Ascending aorta (tissue), 2 donors: ENCODE results near the gene SEL1L2. TPM values are rescaled to one million over a fixed set of nuclear protein-coding genes. Genes with fewer than 3 reads are reported as not detected.

ENCODE experiments used
- DNase-seq, 2 donors: peaks; one replicate each; pipeline ENCODE4 v3.0.0-alpha.2; 2019; ENCODE audit warnings: low spot score in 2 of 2
- H3K27ac ChIP-seq, 2 donors: fragments of 200-600 bp; sonication (generic); one replicate each; pipeline ENCODE4 v1.5.1; 2016 to 2017; ENCODE audit warnings: mild to moderate bottlenecking in 1 of 2
- H3K27me3 ChIP-seq: fragments of 200-600 bp; sonication (generic); one replicate; pipeline ENCODE4 v1.5.1; 2017
- H3K36me3 ChIP-seq, 2 donors: fragments of 200-600 bp; sonication (generic); one replicate each; pipeline ENCODE4 v1.5.1; 2016
- H3K4me1 ChIP-seq, 2 donors: fragments of 200-600 bp; sonication (generic); one replicate each; pipeline ENCODE4 v1.5.1; 2016 to 2017; ENCODE audit warnings: mild to moderate bottlenecking in 1 of 2
- H3K4me3 ChIP-seq, 2 donors: fragments of 200-600 bp; sonication (generic); one replicate each; pipeline ENCODE4 v1.5.1; 2016 to 2017; ENCODE audit warnings: mild to moderate bottlenecking in 1 of 2
- H3K9me3 ChIP-seq, 2 donors: fragments of 200-600 bp; sonication (generic); one replicate each; pipeline ENCODE4 v1.5.1; 2016
- intact Hi-C: fragments of 100-400 bp; cut with DNase I; formaldehyde crosslinking; loops from one replicate; pipeline ENCODE4 v1.15.1; 2023
- total RNA-seq: library from RNA; depleted of rRNA; stranded (reverse); fragments of >200 nt; gene quantifications from one replicate; pipeline ENCODE4 v1.1.0, GENCODE V29; 2016
- TF ChIP-seq, protein P1 (sequence below), 3 experiments: fragments of 200-600 bp in 2 of 3; fragments of 450-650 bp in 1 of 3; sonication (generic) in 2 of 3; IDR thresholded peaks; one replicate each; pipeline ENCODE4 v1.5.1; 2016 to 2019; ENCODE audit warnings: antibody characterized with exemption in 3 of 3, mild to moderate bottlenecking in 1 of 3, moderate library complexity in 1 of 3

Gene SEL1L2
- total RNA-seq, 1 donor from 2014 or later = not detected

DNA sequence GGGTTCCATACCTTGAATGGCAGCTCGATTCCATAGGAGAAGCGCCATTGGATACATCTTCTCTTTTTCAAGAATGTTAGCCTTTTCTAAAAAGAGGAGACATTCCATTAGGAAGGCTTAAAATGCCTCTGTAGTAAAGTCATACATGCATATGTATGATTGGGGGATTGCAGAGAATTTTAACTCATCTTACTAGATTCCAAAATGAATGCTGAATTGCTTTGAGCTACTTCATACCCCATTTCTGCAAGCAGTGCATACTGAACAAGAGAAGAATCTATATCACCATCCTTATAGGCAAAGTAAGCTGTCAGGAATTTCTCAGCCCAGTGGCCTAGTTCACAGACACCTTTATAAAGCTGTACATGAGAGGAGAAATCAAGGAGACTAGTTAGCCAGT is 125.3 kb downstream of the SEL1L2 start:
- Histone ChIP-seq H3K9me3 (no peaks in the 10 kb centered on the region), H3K4me3 (no peak overlapping the region), H3K27me3 (no peaks in the 10 kb centered on the region), H3K4me1 (peaks cover 9 to 13% of the 10 kb centered on the region in 2 donors), H3K27ac (peak overlapping the region; percentile 45 to 79), H3K36me3 (no peaks in the 10 kb centered on the region)
- intact Hi-C loops = no loop called here
- DNase-seq = no peak
- TF ChIP-seq, protein P1, sequence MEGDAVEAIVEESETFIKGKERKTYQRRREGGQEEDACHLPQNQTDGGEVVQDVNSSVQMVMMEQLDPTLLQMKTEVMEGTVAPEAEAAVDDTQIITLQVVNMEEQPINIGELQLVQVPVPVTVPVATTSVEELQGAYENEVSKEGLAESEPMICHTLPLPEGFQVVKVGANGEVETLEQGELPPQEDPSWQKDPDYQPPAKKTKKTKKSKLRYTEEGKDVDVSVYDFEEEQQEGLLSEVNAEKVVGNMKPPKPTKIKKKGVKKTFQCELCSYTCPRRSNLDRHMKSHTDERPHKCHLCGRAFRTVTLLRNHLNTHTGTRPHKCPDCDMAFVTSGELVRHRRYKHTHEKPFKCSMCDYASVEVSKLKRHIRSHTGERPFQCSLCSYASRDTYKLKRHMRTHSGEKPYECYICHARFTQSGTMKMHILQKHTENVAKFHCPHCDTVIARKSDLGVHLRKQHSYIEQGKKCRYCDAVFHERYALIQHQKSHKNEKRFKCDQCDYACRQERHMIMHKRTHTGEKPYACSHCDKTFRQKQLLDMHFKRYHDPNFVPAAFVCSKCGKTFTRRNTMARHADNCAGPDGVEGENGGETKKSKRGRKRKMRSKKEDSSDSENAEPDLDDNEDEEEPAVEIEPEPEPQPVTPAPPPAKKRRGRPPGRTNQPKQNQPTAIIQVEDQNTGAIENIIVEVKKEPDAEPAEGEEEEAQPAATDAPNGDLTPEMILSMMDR (IDR thresholded peaks at IDR 0.05) = no peak

DNA sequence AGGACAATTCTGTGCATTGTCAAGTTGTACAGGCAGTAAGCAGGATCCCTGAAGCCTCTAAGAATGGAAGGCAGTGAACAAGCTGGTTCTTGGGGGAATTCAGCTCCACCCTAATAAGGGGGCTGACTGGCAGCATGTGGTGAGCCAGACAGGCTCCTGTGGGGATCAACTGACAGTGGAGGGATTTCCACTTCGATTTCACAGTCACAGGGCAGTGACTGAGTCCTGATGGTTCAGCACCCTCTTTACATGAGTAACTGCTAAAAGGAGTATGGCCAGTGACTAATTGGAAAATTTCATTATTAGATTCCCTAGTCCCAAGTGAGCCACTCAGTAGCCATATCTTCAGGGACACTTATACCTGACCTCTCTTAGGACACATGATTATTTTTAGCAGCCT is 127.2 kb downstream of the SEL1L2 start:
- no peak overlapping the region for H3K4me3 ChIP-seq
- no peaks in the 10 kb centered on the region for H3K36me3 ChIP-seq
- intact Hi-C loops = no loop called here
- H3K27ac ChIP-seq = no peak overlapping the region
- DNase-seq = no peak
- no peaks in the 10 kb centered on the region for H3K27me3 ChIP-seq
- H3K4me1 ChIP-seq = peaks cover 5 to 10% of the 10 kb centered on the region in 2 donors
- TF ChIP-seq, protein P1 (IDR thresholded peaks at IDR 0.05) = no peak
- no peaks in the 10 kb centered on the region for H3K9me3 ChIP-seq

DNA sequence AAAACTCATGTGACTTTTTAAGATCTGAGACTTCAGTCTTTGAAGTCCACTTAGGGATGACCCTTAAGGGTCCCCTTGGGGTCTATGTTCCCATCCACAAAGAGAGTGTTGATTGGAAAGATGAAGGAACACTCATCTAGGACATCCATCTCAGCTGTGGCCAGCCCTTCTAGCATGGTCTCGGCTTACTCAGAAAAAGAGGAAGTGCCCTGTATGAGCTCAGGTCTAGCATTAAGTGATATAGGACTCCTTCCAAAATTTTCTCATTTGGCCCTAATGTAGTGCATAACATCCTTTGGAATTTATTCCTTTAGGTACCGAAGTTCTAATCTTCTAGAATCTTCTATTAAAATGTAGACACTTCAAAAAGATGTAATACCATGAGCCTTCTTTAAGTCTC is 128.2 kb downstream of the SEL1L2 start:
- DNase-seq = no peak
- no peaks in the 10 kb centered on the region for H3K36me3 ChIP-seq
- no peak overlapping the region for H3K27ac ChIP-seq
- no peaks in the 10 kb centered on the region for H3K9me3 ChIP-seq
- intact Hi-C loops = no loop called here
- TF ChIP-seq, protein P1 (IDR thresholded peaks at IDR 0.05) = no peak
- H3K4me1 ChIP-seq = peaks cover 4 to 5% of the 10 kb centered on the region in 2 donors
- H3K4me3 ChIP-seq = no peak overlapping the region
- H3K27me3 ChIP-seq = no peaks in the 10 kb centered on the region

DNA sequence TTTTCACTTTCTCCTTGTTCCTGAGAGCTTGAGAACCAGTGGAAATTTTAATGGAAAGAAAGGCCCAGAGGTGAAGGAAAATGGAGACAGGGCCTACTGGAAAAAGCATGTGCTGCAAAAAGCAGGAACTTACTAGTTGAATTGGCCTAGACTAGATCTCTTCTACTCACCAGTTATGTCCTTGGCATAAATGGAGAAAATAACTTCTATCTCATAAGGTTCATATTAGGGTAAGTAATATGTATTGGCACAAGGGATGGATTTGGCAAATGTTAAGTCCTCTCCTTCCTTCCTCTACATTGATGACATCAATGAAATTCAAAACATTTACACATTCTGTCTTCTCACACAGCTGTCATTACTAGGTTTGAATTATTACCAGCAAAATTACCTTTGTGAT is 131.5 kb downstream of the SEL1L2 start:
- Histone ChIP-seq H3K4me1 (no peaks in the 10 kb centered on the region), H3K27ac (no peak overlapping the region), H3K36me3 (no peaks in the 10 kb centered on the region), H3K9me3 (no peaks in the 10 kb centered on the region), H3K4me3 (no peak overlapping the region), H3K27me3 (no peaks in the 10 kb centered on the region)
- TF ChIP-seq, protein P1 (IDR thresholded peaks at IDR 0.05) = no peak
- no peak for DNase-seq
- intact Hi-C loops = no loop called here

DNA sequence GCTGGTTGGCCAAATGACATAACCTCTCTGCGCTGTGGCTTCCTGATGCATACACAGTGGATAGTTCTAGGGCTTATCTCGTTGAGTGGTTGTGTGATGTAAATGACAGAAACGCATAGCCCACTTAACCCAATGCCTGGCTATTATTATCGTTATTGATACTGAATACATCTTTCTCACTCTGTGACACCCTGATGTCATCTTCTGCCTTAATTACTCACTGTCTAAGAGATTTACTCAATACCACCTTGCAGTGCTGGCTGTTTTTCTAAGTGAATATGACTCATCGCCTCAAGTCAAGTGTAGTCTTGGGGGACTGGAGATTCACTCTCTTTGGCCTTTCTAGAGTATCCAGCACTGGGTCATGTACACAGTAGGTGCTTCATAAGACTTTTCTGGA is 132.0 kb downstream of the SEL1L2 start:
- H3K4me1 ChIP-seq = no peaks in the 10 kb centered on the region
- H3K9me3 ChIP-seq = no peaks in the 10 kb centered on the region
- intact Hi-C loops = no loop called here
- TF ChIP-seq, protein P1 (IDR thresholded peaks at IDR 0.05) = no peak
- H3K27ac ChIP-seq = no peak overlapping the region
- no peaks in the 10 kb centered on the region for H3K27me3 ChIP-seq
- no peak for DNase-seq
- no peaks in the 10 kb centered on the region for H3K36me3 ChIP-seq
- H3K4me3 ChIP-seq = no peak overlapping the region

DNA sequence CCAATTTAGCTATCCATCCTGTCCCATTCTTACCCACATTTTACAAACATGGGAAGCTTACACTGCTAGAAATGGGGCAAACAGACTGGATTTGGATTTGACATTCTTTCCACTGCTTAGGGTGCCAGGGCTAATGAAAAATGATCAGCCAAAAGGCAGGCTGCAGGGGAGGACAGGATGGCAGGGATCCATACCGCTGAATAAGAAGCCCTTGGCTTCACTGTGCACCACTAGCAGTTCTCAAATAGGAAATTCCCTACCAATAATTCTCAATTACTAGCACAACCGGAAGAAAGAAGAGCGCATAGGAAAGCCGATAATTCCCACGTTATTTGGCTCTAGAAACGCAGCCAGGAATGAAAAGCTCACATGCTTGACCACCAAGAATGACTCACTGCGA is 132.5 kb downstream of the SEL1L2 start:
- H3K4me1 ChIP-seq = no peaks in the 10 kb centered on the region
- H3K4me3 ChIP-seq = no peak overlapping the region
- no peaks in the 10 kb centered on the region for H3K9me3 ChIP-seq
- DNase-seq = no peak
- H3K27ac ChIP-seq = no peak overlapping the region
- intact Hi-C loops = no loop called here
- H3K36me3 ChIP-seq = no peaks in the 10 kb centered on the region
- H3K27me3 ChIP-seq = no peaks in the 10 kb centered on the region
- TF ChIP-seq, protein P1 (IDR thresholded peaks at IDR 0.05) = no peak
